Sigmoid colon (tissue), 4 donors: ENCODE data around the gene ACTR3C.
"Not testable (repeated sequence)": the region's sequence is repeated elsewhere in the genome, so short reads cannot be mapped to it uniquely, and the experiment has no call there.

Experiments
- CTCF ChIP-seq, 4 experiments: fragments of 450-650 bp in 3 of 4; fragments of 200-600 bp in 1 of 4; IDR thresholded peaks; one replicate each; pipeline ENCODE4 v1.5.1; 2016 to 2019; ENCODE audit warnings: antibody characterized with exemption in 4 of 4, mild to moderate bottlenecking in 3 of 4, moderate library complexity in 2 of 4
- EP300 ChIP-seq, 4 donors: sonication (generic); formaldehyde crosslinking; IDR thresholded peaks; one replicate each; pipeline ENCODE4 v1.6.1; 2017; ENCODE audit warnings: antibody characterized with exemption in 4 of 4
- POLR2A ChIP-seq, 2 donors: fragments of 450-650 bp; IDR thresholded peaks; one replicate each; pipeline ENCODE4 v1.6.1; 2016; ENCODE audit warnings: antibody characterized with exemption in 2 of 2, mild to moderate bottlenecking in 2 of 2, moderate library complexity in 2 of 2
- POLR2AphosphoS5 ChIP-seq, 4 donors: sonication (generic); formaldehyde crosslinking; IDR thresholded peaks; one replicate each; pipeline ENCODE4 v1.6.1; 2017; ENCODE audit warnings: antibody characterized with exemption in 4 of 4

- not testable (repeated sequence) for TF ChIP-seq POLR2A, CTCF, POLR2AphosphoS5, EP300 (IDR thresholded peaks at IDR 0.05)
These were observed 35.5 kb downstream of the ACTR3C start for GRCh38 chr7:150287815-150288214.
